HG03135 (cell line): ENCODE measurements around the gene GAGE10.
A peak's percentile ranks its signal among the peaks of the same experiment; 100 is the strongest.

Experiments used
- ATAC-seq: cut with Tn5 transposase; IDR thresholded peaks from one replicate; pipeline ENCODE4 v1.9.1; 2021; ENCODE audit warnings: mild to moderate bottlenecking, moderate library complexity; ENCODE audit not compliant: unreplicated experiment

The GAGE10 gene, protein sequence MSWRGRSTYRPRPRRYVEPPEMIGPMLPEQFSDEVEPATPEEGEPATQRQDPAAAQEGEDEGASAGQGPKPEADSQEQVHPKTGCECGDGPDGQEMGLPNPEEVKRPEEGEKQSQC

DNA sequence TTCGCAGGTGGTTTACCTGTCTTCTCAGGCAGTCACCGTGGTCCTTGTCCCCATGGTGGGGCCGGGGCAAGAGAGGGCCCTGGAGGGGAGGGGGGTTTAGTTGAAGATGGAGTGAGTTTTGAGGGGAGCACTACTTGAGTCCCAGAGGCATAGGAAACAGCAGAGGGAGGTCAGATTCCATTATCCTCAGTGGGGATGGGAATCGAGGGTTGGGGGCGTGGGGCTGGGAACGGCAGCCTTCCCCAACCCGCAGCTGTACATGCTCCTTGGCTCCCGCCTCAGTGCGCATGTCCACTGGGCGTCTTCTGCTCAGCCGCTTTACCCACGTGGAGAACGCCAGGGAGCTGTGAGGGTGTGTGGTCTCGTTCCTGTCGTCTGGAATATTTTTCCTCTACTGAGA is at the start of gene GAGE10:
Gene GAGE10 (plus strand): TSS at position 301 of the 400 bp plus-strand sequence. CDS start 1,214 bp downstream, outside the sequence.
- no peak for ATAC-seq

DNA sequence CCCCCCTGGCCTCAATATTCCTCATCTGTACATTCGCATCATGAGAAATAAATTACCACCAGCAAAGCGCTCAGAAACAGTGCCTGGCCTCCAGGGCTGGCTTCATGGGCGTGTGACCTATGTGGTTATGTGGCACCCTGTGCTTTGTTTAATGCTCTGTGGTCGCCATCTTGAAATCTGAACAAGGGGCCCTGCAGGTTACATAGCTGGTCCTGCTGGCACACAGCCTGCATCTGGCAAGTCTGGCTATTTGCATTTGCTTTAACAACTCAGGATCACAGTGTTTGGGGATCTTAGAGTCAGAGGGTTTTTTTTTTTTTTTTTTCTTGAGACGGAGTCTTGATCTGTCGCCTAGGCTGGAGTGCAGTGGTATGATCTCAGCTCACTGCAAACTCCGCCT is 48.8 kb upstream of the GAGE10 start:
- ATAC-seq, result no peak

DNA sequence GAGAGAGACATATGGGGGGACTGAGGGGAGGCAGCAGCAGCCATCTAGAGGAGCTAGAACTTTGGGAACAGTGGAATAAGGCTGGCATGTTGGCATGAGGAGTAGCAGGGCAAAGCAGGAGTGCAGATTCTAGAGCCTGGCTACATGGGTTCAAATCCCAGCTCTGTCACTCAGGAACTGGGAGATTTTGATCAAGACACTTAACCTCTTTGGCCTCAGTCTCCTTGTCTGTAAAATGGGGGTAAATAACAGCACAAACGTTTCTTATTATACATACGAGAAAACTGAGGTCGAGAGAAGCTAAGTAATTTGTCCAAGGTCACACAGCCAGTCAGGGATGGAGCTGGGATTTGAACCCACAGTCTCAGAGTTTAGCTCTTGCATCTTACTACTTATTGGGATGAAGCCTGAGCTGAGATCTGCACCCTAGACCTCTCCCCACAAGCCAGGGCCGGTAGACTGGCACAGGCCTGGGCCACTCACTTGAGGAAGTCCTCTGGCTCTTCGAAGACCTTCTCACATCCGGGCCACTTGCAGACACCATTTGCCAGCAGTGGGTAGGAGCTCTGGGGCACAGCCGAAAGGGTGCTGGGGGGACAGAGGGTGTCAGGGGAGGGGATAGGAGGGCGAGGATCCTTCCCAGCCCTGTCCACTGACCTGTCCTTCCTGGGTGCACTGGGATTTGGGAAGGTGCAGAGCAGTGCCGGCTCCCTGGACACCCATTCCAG is 47.0 kb upstream of the GAGE10 start:
- no peak for ATAC-seq

DNA sequence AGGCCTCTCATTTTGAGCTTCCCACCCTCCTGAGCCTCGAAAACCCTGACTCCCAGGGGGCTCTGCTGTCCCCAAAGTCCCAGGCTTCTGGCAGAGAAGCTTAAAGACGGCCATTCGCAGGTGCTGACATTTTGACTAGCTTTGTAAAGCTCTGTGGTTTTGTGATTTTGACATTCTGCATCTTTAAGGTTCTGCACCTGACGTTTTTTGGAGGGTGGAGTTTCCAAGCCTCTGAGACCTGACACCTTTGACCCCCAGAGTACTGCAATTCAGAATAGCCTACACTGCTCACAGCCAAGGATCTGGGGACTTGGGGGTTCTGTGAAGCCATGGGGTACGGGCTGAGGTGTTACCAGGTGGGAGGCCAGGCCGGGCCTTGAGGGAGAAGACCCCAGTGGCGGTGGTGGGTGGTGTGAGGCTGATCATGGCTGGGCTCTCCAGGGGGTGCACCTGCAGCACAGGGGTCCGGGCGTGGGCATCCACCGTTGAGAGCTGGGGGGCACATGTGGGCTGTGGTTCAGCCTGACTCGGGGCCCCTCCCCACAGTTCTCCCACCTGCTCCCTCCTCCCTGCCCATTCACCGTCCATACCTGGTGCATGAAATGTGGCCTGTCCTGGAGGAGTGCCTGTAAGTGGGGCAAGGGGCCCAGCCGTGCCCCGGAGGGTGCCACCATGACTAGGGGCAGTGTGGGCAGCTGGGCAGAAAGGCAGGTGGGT is 46.2 kb upstream of the GAGE10 start:
- no peak for ATAC-seq

DNA sequence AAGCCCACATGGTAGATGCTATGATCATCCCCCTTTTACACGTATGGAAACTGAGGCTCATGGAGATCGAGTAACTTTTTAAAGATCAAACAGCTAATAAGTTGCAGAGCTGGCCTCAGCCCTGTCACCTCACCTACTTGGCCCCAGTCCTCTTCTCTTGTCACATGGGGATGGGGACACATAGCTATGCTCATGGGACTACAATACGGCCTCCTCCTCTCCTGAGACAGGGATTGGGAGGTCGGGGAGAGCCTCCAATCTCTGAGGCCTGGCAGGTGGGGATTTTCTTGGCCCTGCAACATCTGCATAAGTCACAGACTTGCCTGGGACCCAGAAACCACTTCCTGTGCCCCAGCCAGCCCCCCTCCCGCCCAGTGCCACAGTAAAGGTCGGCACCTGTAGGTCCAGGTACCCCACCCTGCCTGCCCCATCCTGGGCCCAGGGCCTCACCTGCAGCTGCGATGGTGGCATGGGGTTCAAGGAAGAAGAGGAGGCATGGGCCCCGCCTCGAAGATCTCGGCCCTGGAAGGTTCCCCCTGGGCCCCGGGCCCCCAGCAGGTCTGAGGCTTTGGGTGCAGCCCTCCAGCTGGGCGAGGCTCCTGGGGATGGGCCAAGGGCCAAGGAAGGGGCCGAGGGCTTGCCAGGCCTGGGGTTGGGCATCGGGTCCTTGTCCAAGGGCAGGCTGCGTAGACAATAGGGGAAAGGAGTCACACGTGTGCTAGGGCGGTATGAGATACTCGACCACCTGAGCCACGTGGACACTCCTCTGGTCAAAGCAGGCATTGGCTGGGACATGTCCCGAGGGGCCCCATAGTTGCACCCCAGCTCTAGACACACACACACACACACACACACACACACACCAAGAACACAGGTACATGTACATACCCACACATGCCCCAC is 45.3 kb upstream of the GAGE10 start:
- no peak for ATAC-seq

DNA sequence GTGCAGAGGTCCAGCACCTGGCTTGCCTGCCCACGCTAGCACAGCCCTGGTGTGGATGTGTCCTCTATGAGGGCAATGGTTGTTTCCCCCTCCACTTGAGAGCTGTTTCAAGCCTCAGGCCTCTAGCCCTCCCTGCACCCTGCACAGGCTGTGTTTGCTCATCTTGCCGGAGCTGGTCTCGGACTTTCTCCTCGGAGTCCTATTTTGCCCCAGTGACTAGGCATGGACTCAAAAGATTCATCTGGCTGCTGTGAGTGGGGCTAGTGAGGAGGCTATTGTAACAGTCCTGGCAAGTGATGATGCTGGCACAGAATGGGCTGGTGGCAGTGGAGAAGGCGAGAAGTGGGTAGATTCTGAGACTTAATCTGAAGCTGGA is 44.7 kb upstream of the GAGE10 start:
- ATAC-seq, result no peak

DNA sequence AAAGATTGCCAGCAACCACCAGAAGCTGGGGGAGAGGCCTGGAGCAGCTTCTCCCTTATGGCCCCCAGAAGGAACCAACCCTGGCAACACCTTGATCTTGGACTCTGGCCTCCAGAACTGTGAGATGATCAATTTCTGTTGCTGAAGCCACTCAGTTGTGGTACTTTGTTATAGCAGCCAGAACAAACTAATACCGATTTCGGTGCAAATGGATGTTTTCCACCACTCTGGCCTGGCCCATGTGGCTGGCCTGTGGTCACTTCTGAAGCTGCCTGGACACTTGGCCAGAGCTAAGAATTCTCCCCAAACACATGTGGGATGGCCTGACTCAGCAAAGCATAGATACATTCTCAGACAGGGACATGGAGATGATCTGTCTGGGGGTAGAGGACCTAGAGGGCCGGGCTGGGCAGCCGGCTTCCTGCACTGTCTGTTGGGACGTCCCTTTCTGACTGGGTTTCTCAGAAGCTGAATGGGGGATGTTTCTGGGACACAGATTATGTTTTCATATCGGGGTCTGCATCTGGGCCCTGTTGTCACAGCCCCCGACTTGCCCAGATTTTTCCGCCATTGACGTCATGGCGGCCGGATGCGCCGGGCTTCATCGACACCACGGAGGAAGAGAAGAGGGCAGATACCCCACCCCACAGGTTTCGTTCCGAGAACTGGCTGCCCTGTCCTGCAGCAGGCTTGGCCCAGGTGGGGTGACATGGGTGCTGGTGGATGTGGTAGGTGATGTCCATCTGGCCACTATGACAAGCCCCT is 43.0 kb upstream of the GAGE10 start:
- no peak for ATAC-seq

DNA sequence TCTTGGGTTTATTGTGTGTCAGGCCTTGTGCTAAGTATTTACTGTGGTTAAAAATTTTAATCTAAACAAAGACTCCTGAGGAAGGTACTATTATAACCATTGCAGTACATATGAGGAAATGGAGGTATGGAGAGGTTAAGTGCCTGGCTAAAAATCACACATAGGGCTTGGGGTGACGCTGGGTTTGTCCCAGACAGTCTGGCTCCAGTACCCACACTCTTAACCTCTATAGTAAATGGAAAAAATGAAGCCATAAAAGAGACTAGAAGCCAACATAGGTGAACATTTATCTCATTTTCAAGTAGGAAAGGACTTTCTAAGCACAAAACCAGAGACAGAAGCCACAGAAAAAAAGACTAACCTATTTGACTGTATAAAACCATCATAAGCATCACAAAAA is 40.8 kb upstream of the GAGE10 start:
- ATAC-seq, result no peak

DNA sequence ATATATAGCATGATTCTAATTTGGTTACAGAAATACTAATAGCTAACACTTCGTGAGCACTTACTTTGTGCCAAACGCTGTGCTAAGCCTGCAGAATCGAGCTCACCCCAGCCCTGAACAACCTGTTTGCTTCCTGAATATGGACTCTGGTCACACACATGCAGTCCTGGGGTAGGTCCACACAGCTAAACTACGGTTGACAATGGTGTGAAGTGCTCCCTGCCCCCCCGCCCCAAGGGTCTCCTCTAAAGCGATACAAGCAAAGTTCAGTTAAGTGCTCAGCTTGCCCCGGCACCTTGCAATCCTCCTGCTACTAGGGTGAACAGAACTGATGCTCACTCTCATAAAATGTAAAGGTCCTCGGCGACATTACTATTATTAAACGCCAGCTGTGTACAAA is 39.8 kb upstream of the GAGE10 start:
- no peak for ATAC-seq

DNA sequence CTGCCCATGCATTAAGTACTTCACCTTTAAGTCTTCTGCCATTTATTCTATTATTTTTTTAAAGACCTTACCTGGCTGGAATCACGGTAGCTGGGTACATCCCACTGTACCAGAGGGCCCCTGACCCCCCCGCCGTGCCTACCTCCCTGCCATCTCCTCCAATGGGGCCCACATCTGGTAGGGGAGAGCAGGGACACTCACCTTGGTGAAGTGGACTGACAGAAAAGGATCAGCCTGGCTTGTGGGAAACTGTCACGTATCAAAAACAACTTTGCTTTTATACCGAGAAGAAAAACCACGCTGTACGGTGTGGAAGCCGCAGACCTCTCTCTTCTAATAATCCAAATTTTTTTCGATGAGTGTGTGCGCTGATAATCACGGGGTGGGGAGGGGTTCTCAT is 39.0 kb upstream of the GAGE10 start, which contains the start of gene FOXP3:
Gene FOXP3 (minus strand): TSS at position 251 of the 400 bp plus-strand sequence. CDS start 6,205 bp downstream, outside the sequence.
- no peak for ATAC-seq

DNA sequence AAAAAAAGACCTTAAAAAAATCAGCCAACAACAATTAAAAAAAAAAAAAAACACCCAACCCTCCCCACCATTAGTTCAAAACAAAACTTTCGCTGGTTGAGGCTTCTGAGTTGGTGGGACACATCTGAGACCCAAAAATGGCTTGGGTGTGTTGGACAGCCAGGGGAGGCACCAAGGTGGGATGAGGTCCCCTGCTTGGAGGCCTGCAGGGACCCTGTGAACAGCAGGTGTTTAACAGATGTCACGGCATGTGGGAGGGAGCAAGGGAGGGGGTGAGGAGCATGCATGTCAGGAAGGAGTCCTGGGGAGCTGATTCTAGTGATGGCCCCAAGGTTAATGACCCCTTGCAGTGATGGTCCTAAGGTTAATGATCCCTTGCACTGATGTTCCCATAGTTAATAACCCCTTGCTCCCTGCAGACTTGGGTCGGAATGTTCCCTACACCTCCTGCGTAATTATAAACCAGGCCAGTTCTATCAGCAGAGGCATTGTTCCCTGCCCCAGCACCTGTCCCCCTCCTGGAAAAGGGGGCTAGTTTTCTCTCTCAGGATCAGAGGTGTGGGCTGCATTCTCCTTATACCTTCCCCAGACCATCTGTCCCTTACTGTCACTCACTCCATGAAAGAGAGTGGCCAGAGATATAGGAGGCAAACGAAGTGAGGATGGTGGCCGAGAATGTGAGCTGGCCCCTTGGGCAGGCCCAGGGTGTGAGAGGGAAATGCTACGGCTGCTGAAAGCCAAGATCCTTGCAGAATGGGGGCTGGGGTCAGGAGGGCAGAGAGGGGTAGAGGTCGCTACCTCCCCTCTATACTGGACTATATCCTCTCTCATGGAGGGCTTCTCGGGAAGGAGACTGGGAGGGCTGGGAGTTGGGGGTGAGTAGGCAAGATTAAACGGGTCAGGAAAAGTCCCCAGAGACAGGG is 36.7 kb upstream of the GAGE10 start:
- ATAC-seq, result no peak

DNA sequence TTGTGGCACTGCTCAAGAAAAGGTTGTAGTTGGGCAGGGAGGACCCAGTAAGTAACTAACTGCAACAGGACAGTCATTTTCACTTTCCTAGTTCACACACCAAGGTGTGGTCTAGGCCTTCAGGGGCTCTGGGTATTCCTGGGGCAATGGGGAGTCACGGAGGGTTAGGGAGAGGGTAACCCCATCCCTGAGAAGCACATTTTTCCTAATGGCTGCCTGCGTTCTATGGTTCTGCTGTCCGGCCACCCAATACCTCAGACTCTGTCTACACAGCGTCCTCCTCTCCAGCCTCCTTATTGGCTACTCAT is 34.8 kb upstream of the GAGE10 start:
- no peak for ATAC-seq

DNA sequence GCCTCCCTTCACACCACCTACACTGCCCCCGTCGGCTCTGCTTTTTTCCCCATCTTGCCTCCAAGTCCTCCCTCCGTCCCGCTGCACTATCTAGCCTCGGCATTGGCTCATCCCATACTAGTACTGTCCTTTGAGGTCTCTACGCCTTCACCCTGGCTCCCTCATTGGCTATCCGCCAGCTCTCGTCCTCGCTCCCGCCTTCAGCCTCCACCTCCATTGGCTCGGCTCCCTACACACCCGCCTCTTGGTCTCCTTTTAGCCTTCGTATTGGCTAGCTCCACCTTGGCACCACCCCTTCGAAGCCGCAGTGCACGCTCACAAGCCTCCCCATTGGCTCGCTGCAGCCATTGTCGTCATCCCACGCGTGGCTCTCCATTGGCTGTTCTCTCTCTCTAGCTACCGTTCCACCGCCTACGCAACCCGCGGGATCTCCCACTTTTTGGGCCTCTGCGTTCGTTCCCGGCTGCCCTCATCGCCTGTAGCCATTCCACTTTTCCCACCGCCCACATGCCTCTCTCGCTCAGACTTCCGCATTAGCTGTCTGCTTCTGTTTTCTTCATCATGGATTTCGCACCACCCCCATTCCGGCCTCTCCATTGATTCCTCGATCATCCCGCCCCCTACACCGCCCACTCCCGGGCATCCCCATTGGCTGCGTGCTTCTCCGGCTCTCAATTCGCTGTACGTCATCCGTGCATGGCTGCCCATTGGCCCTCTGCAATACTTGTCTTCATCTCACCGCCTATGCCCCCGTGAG is 34.3 kb upstream of the GAGE10 start:
- ATAC-seq, result peak; percentile 80

DNA sequence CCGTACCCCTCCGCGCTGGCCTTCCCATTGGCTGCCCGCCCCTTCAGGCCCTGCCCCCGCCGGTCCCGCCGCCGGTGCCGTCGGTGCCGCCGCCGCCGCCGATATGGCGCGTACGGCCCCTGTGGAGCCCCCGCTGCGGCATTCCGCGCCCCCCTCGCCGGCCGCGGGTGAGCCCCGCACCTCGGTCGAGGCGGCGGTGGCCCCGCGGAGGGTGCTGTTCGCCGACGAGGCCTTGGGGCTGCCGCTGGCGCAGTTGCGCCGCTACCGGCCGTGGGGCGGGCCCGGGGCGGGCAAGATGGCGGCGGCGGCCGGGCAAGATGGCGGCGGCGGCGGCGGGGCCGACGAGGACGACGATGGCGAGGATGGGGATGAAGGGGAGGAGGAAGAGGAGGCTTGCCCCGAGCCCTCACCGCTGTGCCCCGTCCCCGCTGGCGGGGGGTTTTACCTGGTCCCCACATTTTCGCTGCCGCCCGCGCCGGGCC is 33.6 kb upstream of the GAGE10 start, which contains the start of gene PPP1R3F:
Gene PPP1R3F (plus strand): TSS at position 27 of the 482 bp plus-strand sequence. CDS start 77 bp downstream, at position 104.
- ATAC-seq, result peak; percentile 27

DNA sequence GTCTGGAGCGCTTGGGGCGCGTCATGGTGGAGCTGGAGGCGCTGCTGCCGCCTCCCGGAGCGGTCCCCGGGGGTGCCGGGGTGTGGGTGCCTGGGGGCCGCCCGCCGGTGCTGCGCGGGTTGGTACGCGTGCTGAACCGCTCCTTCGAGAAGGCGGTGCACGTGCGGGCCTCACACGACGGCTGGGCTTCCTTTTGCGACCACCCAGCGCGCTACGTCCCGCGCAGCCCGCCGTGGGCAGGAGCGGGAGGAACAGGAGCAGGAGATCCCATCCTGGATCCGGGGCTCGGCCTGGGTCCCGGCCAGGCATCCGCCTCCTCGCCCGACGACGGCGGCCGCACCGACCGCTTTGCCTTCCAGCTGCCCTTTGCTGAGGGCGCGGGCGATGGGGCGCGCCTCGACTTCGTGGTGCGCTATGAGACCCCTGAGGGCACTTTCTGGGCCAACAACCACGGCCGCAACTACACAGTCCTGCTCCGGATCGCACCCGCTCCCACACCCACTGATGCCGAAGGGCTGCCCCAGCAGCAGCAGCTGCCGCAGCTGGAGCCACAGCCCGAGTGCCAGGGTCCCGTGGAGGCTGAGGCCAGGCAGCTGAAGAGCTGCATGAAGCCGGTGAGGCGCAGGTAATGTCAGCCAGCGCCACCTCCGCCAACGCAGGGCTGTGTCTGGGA is 33.1 kb upstream of the GAGE10 start:
- no peak for ATAC-seq

DNA sequence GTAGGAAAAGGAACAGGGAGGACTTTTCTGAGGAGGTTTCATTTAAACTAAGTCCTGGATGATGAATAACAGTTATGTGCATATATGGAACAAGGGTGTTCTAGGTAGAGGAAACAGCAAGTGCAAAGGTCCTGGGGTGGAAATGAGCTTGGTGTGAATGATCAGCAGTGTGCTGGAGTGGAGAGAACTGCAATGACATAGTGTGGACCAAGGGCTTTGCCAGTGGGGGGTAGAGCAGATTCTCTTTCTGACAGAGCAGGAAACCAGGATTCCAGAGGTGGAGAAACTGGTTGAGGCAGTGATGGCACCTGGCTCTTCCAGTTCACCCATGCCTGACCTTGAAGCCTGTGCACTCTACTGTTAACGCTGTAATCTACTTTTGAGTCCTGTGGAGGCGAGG is 32.1 kb upstream of the GAGE10 start:
- ATAC-seq, result no peak

DNA sequence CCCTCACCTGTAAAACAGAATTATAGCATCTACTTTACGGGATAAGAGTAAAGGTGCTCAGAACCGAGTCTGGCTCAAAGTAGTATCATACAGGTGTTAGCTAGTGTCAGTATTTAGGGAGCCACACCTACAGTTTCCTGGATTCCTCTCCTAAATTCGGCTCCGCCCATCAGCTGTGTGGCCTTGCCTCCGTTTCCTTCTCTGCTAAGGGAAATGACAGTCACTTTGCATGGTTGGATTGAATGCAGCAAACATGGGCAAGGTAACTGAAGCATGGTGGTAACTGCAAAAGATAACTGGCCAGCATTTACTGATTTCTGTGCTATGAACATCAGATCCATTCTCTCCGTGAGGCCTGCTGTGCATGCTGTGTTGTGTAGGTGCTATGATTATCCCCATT is 31.0 kb upstream of the GAGE10 start:
- no peak for ATAC-seq

DNA sequence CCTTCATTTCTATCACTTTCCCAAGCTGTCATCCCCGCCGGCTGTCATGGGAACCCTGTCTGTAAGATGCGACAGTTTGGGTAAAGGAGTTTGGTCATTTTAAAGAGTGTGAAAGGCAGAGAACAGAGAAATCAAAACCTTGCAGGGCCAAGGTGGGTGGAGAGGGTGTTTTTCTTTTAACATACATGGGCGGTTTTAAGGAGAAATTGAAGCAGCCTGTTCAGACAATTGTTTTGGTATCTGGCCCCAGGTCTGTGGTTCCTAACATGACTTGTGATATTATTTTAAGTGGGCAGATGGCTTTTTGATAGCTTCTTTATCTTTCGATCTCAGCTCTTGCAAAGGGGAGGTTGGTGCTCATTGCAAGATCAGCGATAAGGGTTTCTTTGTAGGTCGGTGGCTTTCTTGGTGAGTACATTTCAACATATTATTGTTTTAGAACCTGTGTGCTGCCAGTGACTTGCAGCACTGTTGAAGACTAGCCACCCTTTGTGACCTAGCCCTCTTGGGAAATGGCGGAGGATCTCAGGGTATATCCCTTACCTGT is 30.2 kb upstream of the GAGE10 start:
- no peak for ATAC-seq
